GM12878 (cell line): Measurements from ENCODE around the gene GSE1. TPM values are rescaled to one million over a fixed set of nuclear protein-coding genes. Genes with fewer than 3 reads are reported as not detected.
A peak's percentile ranks its signal among the peaks of the same experiment; 100 is the strongest.

Experiments
- ATF7 ChIP-seq: fragments of 450-650 bp; IDR thresholded peaks from 2 replicates; pipeline ENCODE4 v1.6.1; 2016; ENCODE audit warnings: low read depth, mild to moderate bottlenecking
- BACH1 ChIP-seq: fragments of 450-650 bp; IDR thresholded peaks from 2 replicates; pipeline ENCODE4 v1.6.1; 2017; ENCODE audit warnings: mild to moderate bottlenecking, borderline replicate concordance
- CBX3 ChIP-seq: fragments of 200-600 bp; sonication (generic); IDR thresholded peaks from 2 replicates; pipeline ENCODE4 v1.6.1; 2016; ENCODE audit warnings: low read depth, borderline replicate concordance
- CHD2 ChIP-seq: IDR thresholded peaks from 2 replicates; pipeline ENCODE4 v1.6.1; 2011; ENCODE audit warnings: low read depth, low read length, improper control_type of control experiment, borderline replicate concordance
- CHD4 ChIP-seq: fragments of 200-600 bp; sonication (generic); IDR thresholded peaks from 2 replicates; pipeline ENCODE4 v1.6.1; 2016; ENCODE audit warnings: mild to moderate bottlenecking
- DPF2 ChIP-seq: fragments of 450-650 bp; IDR thresholded peaks from 2 replicates; pipeline ENCODE4 v1.6.1; 2017; ENCODE audit warnings: mild to moderate bottlenecking
- EGR1 ChIP-seq, 2 experiments: IDR thresholded peaks; 1 replicate in 1 of 2; 2 replicates in 1 of 2; pipeline ENCODE4 v1.6.1; 2011 to 2012; ENCODE audit warnings: low read depth in 2 of 2, low read length in 2 of 2, borderline replicate concordance in 1 of 2, mild to moderate bottlenecking in 1 of 2, moderate library complexity in 1 of 2
- ETV6 ChIP-seq, 2 experiments: fragments of 450-650 bp in 1 of 2; IDR thresholded peaks in 1 of 2; conservative IDR thresholded peaks in 1 of 2; 2 replicates each; pipeline ENCODE4 v1.6.1; 2014; ENCODE audit warnings: antibody characterized with exemption in 1 of 2, borderline replicate concordance in 1 of 2, low read depth in 1 of 2, mild to moderate bottlenecking in 1 of 2, moderate library complexity in 1 of 2
- FOXK2 ChIP-seq: fragments of 450-650 bp; IDR thresholded peaks from 2 replicates; pipeline ENCODE4 v1.6.1; 2017; ENCODE audit warnings: mild to moderate bottlenecking, moderate library complexity
- HDGF ChIP-seq: fragments of 450-650 bp; IDR thresholded peaks from 2 replicates; pipeline ENCODE4 v1.6.1; 2016; ENCODE audit warnings: antibody characterized with exemption
- JUNB ChIP-seq: IDR thresholded peaks from 2 replicates; pipeline ENCODE4 v1.6.1; 2016; ENCODE audit warnings: antibody characterized with exemption, mild to moderate bottlenecking
- NR2C1 ChIP-seq: fragments of 450-650 bp; IDR thresholded peaks from 2 replicates; pipeline ENCODE4 v1.6.1; 2017; ENCODE audit warnings: antibody characterized with exemption, mild to moderate bottlenecking, moderate library complexity
- RB1 ChIP-seq: fragments of 450-650 bp; formaldehyde crosslinking; IDR thresholded peaks from 2 replicates; pipeline ENCODE4 v1.6.1; 2017; ENCODE audit warnings: mild to moderate bottlenecking, borderline replicate concordance
- RUNX3 ChIP-seq: IDR thresholded peaks from 2 replicates; pipeline ENCODE4 v1.6.1; 2012; ENCODE audit warnings: low read length, inconsistent platforms
- SP1 ChIP-seq: IDR thresholded peaks from one replicate; pipeline ENCODE4 v1.6.1; 2011; ENCODE audit warnings: low read depth, low read length
- ZBED1 ChIP-seq: IDR thresholded peaks from 2 replicates; pipeline ENCODE4 v1.6.1; 2016; ENCODE audit warnings: borderline replicate concordance
- polyA plus RNA-seq, 11 experiments: library from polyadenylated mRNA; depleted of rRNA in 4 of 11; unstranded in 6 of 11; stranded (reverse) in 5 of 11; fragments of >200 nt; fragmentation: Nextera tagmentation in 4 of 11; fragmentation: Illumina TruSeq in 1 of 11; extraction: Ambion mirVana in 4 of 11; extraction: Trizol in 1 of 11; gene quantifications; 1 replicate in 1 of 11; 2 replicates in 10 of 11; pipeline versions ENCODE4 v1.2.1 to v1.2.3, GENCODE V29; 2011 to 2016; ENCODE audit warnings: inconsistent platforms in 2 of 11, missing spikeins in 2 of 11, low read depth in 1 of 11
- total RNA-seq, 4 experiments: library from RNA; depleted of rRNA in 3 of 4; stranded (reverse); fragments of >200 nt in 3 of 4; fragmentation: Illumina TruSeq in 1 of 4; extraction: Trizol in 1 of 4; gene quantifications; 2 replicates each; pipeline versions ENCODE4 v1.2.1 to v1.2.3, GENCODE V29; 2013 to 2021
- TF ChIP-seq, protein P1 (sequence below): fragments of 450-650 bp; IDR thresholded peaks from 2 replicates; pipeline ENCODE4 v1.6.1; 2016; ENCODE audit warnings: mild to moderate bottlenecking
- TF ChIP-seq, protein P2 (sequence below): fragments of 450-650 bp; IDR thresholded peaks from 2 replicates; pipeline ENCODE4 v1.6.1; 2017; ENCODE audit warnings: mild to moderate bottlenecking, moderate library complexity
- TF ChIP-seq, protein P3 (sequence below): fragments of 450-650 bp; IDR thresholded peaks from 2 replicates; pipeline ENCODE4 v1.6.1; 2017; ENCODE audit warnings: mild to moderate bottlenecking, low read depth, inconsistent platforms; ENCODE audit not compliant: poor library complexity, severe bottlenecking
- TF ChIP-seq, protein P4 (sequence below): fragments of 450-650 bp; IDR thresholded peaks from 2 replicates; pipeline ENCODE4 v1.6.1; 2017; ENCODE audit warnings: borderline replicate concordance
- TF ChIP-seq, protein P5 (sequence below): IDR thresholded peaks from 2 replicates; pipeline ENCODE4 v1.6.1; 2012; ENCODE audit warnings: low read depth, low read length, improper control_type of control experiment

The GSE1 gene
- total and polyA plus RNA-seq, 10 of the 15 experiments (the other 5 are each of a cell fraction or from before 2014, with no cell fraction given) = 4.6 to 58.7 (median 18.2) TPM

DNA sequence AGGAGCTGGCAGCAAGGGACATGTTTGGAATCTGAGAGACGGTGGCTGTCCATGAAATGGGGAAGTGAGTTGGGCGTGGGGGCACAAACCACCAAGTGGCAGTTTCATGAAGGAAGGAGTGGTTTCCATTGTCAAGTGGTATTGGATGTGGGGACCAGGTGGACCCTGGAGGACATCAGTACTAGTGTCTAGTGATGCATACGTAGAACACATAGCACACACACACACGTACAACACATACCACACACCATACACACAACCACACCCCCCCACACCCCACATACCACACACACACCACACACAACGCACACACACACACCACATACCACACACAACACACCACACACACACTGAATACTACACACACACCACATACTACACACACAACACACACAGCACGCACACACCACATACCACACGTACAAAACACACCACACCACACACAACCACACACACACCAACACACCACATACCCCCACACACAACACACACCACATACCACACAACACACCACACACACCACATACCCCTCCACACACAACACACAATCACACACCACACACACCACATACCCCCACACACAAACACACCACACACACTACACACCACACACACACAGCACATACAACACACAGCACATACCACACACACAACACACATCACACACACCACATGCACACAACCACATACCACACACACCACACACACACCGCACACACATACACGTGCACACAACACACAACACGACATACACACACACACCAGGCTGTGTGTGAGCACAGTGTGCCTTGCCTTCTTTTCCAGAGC is 41.1 kb upstream of the GSE1 start (continued):
- TF ChIP-seq RUNX3 (peak; percentile 91), NR2C1 (no peak), DPF2 (peak; percentile 91), FOXK2 (0 out of 2 replicates have a peak, but pooled peaks have one; percentile 16), ZBED1 (peak; percentile 80; the same call in 1 of the 2 replicates), BACH1 (peak; percentile 29; the same call in 1 of the 2 replicates), ETV6 (conservative IDR thresholded peaks at IDR 0.05 in 1 of 2, IDR thresholded peaks at IDR 0.05 in 1 of 2; ENCODE audit: borderline replicate concordance in 1 of 2, low read depth in 1 of 2) (peak in 1 of 2 experiments; percentile 76; a peak in 2 of 4 replicates), HDGF (peak; percentile 100), JUNB (no peak), CBX3 (no peak), CHD4 (no peak), RB1 (no peak), ATF7 (peak; percentile 78), EGR1 (IDR thresholded peaks at IDR 0.05; ENCODE audit: borderline replicate concordance in 1 of 2, low read depth in 2 of 2, low read length in 2 of 2) (no peak; a peak in 1 of 3 replicates), CHD2 (peak; percentile 50; the same call in 1 of the 2 replicates), SP1 (peak; percentile 40)
- TF ChIP-seq, protein P1, sequence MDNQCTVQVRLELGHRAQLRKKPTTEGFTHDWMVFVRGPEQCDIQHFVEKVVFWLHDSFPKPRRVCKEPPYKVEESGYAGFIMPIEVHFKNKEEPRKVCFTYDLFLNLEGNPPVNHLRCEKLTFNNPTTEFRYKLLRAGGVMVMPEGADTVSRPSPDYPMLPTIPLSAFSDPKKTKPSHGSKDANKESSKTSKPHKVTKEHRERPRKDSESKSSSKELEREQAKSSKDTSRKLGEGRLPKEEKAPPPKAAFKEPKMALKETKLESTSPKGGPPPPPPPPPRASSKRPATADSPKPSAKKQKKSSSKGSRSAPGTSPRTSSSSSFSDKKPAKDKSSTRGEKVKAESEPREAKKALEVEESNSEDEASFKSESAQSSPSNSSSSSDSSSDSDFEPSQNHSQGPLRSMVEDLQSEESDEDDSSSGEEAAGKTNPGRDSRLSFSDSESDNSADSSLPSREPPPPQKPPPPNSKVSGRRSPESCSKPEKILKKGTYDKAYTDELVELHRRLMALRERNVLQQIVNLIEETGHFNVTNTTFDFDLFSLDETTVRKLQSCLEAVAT = peak; percentile 99
- TF ChIP-seq, protein P2, sequence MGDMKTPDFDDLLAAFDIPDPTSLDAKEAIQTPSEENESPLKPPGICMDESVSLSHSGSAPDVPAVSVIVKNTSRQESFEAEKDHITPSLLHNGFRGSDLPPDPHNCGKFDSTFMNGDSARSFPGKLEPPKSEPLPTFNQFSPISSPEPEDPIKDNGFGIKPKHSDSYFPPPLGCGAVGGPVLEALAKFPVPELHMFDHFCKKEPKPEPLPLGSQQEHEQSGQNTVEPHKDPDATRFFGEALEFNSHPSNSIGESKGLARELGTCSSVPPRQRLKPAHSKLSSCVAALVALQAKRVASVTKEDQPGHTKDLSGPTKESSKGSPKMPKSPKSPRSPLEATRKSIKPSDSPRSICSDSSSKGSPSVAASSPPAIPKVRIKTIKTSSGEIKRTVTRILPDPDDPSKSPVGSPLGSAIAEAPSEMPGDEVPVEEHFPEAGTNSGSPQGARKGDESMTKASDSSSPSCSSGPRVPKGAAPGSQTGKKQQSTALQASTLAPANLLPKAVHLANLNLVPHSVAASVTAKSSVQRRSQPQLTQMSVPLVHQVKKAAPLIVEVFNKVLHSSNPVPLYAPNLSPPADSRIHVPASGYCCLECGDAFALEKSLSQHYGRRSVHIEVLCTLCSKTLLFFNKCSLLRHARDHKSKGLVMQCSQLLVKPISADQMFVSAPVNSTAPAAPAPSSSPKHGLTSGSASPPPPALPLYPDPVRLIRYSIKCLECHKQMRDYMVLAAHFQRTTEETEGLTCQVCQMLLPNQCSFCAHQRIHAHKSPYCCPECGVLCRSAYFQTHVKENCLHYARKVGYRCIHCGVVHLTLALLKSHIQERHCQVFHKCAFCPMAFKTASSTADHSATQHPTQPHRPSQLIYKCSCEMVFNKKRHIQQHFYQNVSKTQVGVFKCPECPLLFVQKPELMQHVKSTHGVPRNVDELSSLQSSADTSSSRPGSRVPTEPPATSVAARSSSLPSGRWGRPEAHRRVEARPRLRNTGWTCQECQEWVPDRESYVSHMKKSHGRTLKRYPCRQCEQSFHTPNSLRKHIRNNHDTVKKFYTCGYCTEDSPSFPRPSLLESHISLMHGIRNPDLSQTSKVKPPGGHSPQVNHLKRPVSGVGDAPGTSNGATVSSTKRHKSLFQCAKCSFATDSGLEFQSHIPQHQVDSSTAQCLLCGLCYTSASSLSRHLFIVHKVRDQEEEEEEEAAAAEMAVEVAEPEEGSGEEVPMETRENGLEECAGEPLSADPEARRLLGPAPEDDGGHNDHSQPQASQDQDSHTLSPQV = no peak
- TF ChIP-seq, protein P3, sequence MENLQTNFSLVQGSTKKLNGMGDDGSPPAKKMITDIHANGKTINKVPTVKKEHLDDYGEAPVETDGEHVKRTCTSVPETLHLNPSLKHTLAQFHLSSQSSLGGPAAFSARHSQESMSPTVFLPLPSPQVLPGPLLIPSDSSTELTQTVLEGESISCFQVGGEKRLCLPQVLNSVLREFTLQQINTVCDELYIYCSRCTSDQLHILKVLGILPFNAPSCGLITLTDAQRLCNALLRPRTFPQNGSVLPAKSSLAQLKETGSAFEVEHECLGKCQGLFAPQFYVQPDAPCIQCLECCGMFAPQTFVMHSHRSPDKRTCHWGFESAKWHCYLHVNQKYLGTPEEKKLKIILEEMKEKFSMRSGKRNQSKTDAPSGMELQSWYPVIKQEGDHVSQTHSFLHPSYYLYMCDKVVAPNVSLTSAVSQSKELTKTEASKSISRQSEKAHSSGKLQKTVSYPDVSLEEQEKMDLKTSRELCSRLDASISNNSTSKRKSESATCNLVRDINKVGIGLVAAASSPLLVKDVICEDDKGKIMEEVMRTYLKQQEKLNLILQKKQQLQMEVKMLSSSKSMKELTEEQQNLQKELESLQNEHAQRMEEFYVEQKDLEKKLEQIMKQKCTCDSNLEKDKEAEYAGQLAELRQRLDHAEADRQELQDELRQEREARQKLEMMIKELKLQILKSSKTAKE = peak; percentile 20
- TF ChIP-seq, protein P4, sequence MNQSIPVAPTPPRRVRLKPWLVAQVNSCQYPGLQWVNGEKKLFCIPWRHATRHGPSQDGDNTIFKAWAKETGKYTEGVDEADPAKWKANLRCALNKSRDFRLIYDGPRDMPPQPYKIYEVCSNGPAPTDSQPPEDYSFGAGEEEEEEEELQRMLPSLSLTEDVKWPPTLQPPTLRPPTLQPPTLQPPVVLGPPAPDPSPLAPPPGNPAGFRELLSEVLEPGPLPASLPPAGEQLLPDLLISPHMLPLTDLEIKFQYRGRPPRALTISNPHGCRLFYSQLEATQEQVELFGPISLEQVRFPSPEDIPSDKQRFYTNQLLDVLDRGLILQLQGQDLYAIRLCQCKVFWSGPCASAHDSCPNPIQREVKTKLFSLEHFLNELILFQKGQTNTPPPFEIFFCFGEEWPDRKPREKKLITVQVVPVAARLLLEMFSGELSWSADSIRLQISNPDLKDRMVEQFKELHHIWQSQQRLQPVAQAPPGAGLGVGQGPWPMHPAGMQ = peak; percentile 80
- TF ChIP-seq, protein P5, sequence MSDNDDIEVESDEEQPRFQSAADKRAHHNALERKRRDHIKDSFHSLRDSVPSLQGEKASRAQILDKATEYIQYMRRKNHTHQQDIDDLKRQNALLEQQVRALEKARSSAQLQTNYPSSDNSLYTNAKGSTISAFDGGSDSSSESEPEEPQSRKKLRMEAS = no peak
